GM12878 (cell line): ENCODE data around the gene DMD. TPM values are rescaled to one million over a fixed set of nuclear protein-coding genes. Genes with fewer than 3 reads are reported as not detected.

Experiments used
- ATAC-seq: fragments of 200-7000 bp; cut with Tn5 transposase; 3 replicates; pipeline ENCODE4 v1.9.1; 2020; ENCODE audit warnings: mild to moderate bottlenecking, moderate library complexity
- BruUV-seq: library from RNA; stranded (reverse); fragments of 400-500 nt; replicated peaks from 2 replicates; lab custom pipeline; 2021; lab: Mats Ljungman, UMichigan
- CTCF ChIA-PET: fragments of 300-600 bp; sonication (Branson Sonifier 250); formaldehyde crosslinking; extraction: SDS; loops from one replicate; lab custom pipeline; 2021; ENCODE audit warnings: inconsistent platforms; lab: Yijun Ruan, JAX
- POLR2A ChIA-PET: fragments of 350-600 bp; formaldehyde crosslinking; extraction: SDS; loops from one replicate; lab custom pipeline; 2021; ENCODE audit warnings: inconsistent platforms; lab: Charles Lee
- RAD21 ChIA-PET: fragments of 300-600 bp; sonication (Branson Sonifier 250); formaldehyde crosslinking; loops from one replicate; lab custom pipeline; 2023; ENCODE audit warnings: antibody characterized with exemption; ENCODE audit not compliant: unreplicated experiment; lab: Charles Lee
- SMC1A ChIA-PET: fragments of 300-600 bp; sonication (Branson Sonifier 250); formaldehyde crosslinking; loops from one replicate; lab custom pipeline; 2023; ENCODE audit not compliant: unreplicated experiment, uncharacterized antibody; lab: Charles Lee
- DNase-seq: peaks from one replicate; pipeline ENCODE4 v3.0.0-alpha.2; 2011; ENCODE audit warnings: low read depth, low spot score
- FAIRE-seq: peaks from 3 replicates; lab custom pipeline; 2011; peaks lifted over from hg19 to GRCh38; lab: Jason Lieb, UNC
- H2AFZ ChIP-seq: 2 replicates; pipeline ENCODE4 v1.6.0; 2011; ENCODE audit warnings: low read depth, low read length, control low read depth; ENCODE audit not compliant: control insufficient read depth
- H3K27ac ChIP-seq: 2 replicates; pipeline ENCODE4 v1.5.1; 2011; ENCODE audit warnings: control low read depth; ENCODE audit not compliant: control insufficient read depth, insufficient read depth
- H3K27me3 ChIP-seq, 2 experiments: replicated peaks in 1 of 2; 2 replicates each; pipeline versions ENCODE4 v1.6.0 to v1.6.1; 2011; ENCODE audit warnings: low read length in 1 of 2; ENCODE audit not compliant: control insufficient read depth in 2 of 2, insufficient read depth in 2 of 2
- H3K36me3 ChIP-seq, 2 experiments: 2 replicates each; pipeline ENCODE4 v1.5.1; 2011; ENCODE audit warnings: low read length in 1 of 2; ENCODE audit not compliant: control insufficient read depth in 2 of 2, insufficient read depth in 2 of 2
- H3K4me1 ChIP-seq: 2 replicates; pipeline ENCODE4 v1.6.1; 2011; ENCODE audit warnings: mild to moderate bottlenecking, low read length, moderate library complexity, mixed read lengths; ENCODE audit not compliant: control insufficient read depth, insufficient read depth
- H3K4me2 ChIP-seq: 2 replicates; pipeline ENCODE4 v1.6.0; 2011; ENCODE audit warnings: control low read depth; ENCODE audit not compliant: control insufficient read depth, insufficient read depth
- H3K4me3 ChIP-seq: fragments of 200-600 bp; sonication (generic); 2 replicates; pipeline ENCODE4 v1.5.1; 2016
- H3K79me2 ChIP-seq: 2 replicates; pipeline ENCODE4 v1.6.0; 2011; ENCODE audit warnings: low read length; ENCODE audit not compliant: control insufficient read depth, insufficient read depth
- H3K9ac ChIP-seq: 2 replicates; pipeline ENCODE4 v1.8.0; 2011; ENCODE audit warnings: low read length, control low read depth, mixed read lengths; ENCODE audit not compliant: control insufficient read depth, insufficient read depth
- H3K9me3 ChIP-seq: replicated peaks from 3 replicates; pipeline ENCODE4 v1.5.1; 2011; ENCODE audit warnings: mild to moderate bottlenecking, low read length; ENCODE audit not compliant: control insufficient read depth, insufficient read depth
- H4K20me1 ChIP-seq: 2 replicates; pipeline ENCODE4 v1.6.0; 2011; ENCODE audit not compliant: control insufficient read depth, insufficient read depth
- HDAC2 ChIP-seq: fragments of 200-600 bp; sonication (generic); IDR thresholded peaks from 2 replicates; pipeline ENCODE4 v1.6.1; 2017
- HDAC6 ChIP-seq: fragments of 200-600 bp; sonication (generic); IDR thresholded peaks from one replicate; pipeline ENCODE4 v1.8.0; 2017; ENCODE audit warnings: antibody characterized with exemption; ENCODE audit not compliant: unreplicated experiment
- IKZF2 ChIP-seq, 2 experiments: fragments of 450-650 bp; IDR thresholded peaks; 2 replicates each; pipeline ENCODE4 v1.6.1; 2017; ENCODE audit warnings: mild to moderate bottlenecking in 2 of 2, moderate library complexity in 2 of 2
- IRF3 ChIP-seq: fragments of 450-650 bp; IDR thresholded peaks from 2 replicates; pipeline ENCODE4 v1.6.1; 2014; ENCODE audit warnings: mild to moderate bottlenecking
- IRF5 ChIP-seq: fragments of 450-650 bp; IDR thresholded peaks from 2 replicates; pipeline ENCODE4 v1.6.1; 2017; ENCODE audit warnings: borderline replicate concordance
- JUNB ChIP-seq: IDR thresholded peaks from 2 replicates; pipeline ENCODE4 v1.6.1; 2016; ENCODE audit warnings: antibody characterized with exemption, mild to moderate bottlenecking
- MTA2 ChIP-seq: fragments of 450-650 bp; IDR thresholded peaks from 2 replicates; pipeline ENCODE4 v1.6.1; 2016; ENCODE audit warnings: low read depth, mild to moderate bottlenecking, moderate library complexity
- NBN ChIP-seq: fragments of 450-650 bp; IDR thresholded peaks from 2 replicates; pipeline ENCODE4 v1.6.1; 2016
- NFIC ChIP-seq: IDR thresholded peaks from 2 replicates; pipeline ENCODE4 v1.6.1; 2012; ENCODE audit warnings: low read depth, mild to moderate bottlenecking, inconsistent platforms, low read length, moderate library complexity
- NR2F1 ChIP-seq: fragments of 450-650 bp; conservative IDR thresholded peaks from 2 replicates; pipeline ENCODE4 v1.6.1; 2017; ENCODE audit warnings: mild to moderate bottlenecking
- PKNOX1 ChIP-seq: fragments of 450-650 bp; IDR thresholded peaks from 2 replicates; pipeline ENCODE4 v1.6.1; 2016; ENCODE audit warnings: mild to moderate bottlenecking
- RAD21 ChIP-seq: IDR thresholded peaks from 2 replicates; pipeline ENCODE4 v1.6.1; 2011; ENCODE audit warnings: mild to moderate bottlenecking, low read depth, low read length, moderate library complexity; ENCODE audit not compliant: insufficient read depth
- RBBP5 ChIP-seq: fragments of 200-600 bp; sonication (generic); conservative IDR thresholded peaks from 2 replicates; pipeline ENCODE4 v1.6.1; 2016
- SUPT20H ChIP-seq: IDR thresholded peaks from 2 replicates; pipeline ENCODE4 v1.6.1; 2011; ENCODE audit warnings: low read depth, mild to moderate bottlenecking, low read length, moderate library complexity, borderline replicate concordance; ENCODE audit not compliant: control insufficient read depth
- SUZ12 ChIP-seq: fragments of 200-600 bp; sonication (generic); IDR thresholded peaks from one replicate; pipeline ENCODE4 v1.6.1; 2018; ENCODE audit warnings: antibody characterized with exemption, mild to moderate bottlenecking; ENCODE audit not compliant: unreplicated experiment
- TBL1XR1 ChIP-seq: IDR thresholded peaks from 2 replicates; pipeline ENCODE4 v1.6.1; 2012; ENCODE audit warnings: low read depth, low read length, improper control_type of control experiment
- YY1 ChIP-seq: IDR thresholded peaks from 2 replicates; pipeline ENCODE4 v1.6.1; 2011; ENCODE audit warnings: low read depth, mild to moderate bottlenecking, low read length
- ZBED1 ChIP-seq: IDR thresholded peaks from 2 replicates; pipeline ENCODE4 v1.6.1; 2016; ENCODE audit warnings: borderline replicate concordance
- WGBS: methylation state at CpG from one replicate; pipeline ENCODE4 v1.1.6; 2016; ENCODE audit warnings: low lambda C conversion rate; ENCODE audit not compliant: insufficient replicate concordance, insufficient coverage; ENCODE audit errors: missing lambda C conversion rate; 5-methylcytosine and 5-hydroxymethylcytosine counted together
- in situ Hi-C: fragments of 300-500 bp; cut with MboI; formaldehyde crosslinking; loops from 9 replicates; pipeline ENCODE4 v1.14.3; 2018; ENCODE audit warnings: mixed read lengths
- intact Hi-C: fragments of 100-400 bp; cut with micrococcal nuclease; formaldehyde crosslinking; loops from one replicate; pipeline ENCODE4 v1.14.2; 2022; ENCODE audit not compliant: unreplicated experiment
- polyA plus RNA-seq, 11 experiments: library from polyadenylated mRNA; depleted of rRNA in 4 of 11; unstranded in 6 of 11; stranded (reverse) in 5 of 11; fragments of >200 nt; fragmentation: Nextera tagmentation in 4 of 11; fragmentation: Illumina TruSeq in 1 of 11; extraction: Ambion mirVana in 4 of 11; extraction: Trizol in 1 of 11; gene quantifications; 1 replicate in 1 of 11; 2 replicates in 10 of 11; pipeline versions ENCODE4 v1.2.1 to v1.2.3, GENCODE V29; 2011 to 2016; ENCODE audit warnings: inconsistent platforms in 2 of 11, missing spikeins in 2 of 11, low read depth in 1 of 11
- total RNA-seq, 4 experiments: library from RNA; depleted of rRNA in 3 of 4; stranded (reverse); fragments of >200 nt in 3 of 4; fragmentation: Illumina TruSeq in 1 of 4; extraction: Trizol in 1 of 4; gene quantifications; 2 replicates each; pipeline versions ENCODE4 v1.2.1 to v1.2.3, GENCODE V29; 2013 to 2021
- TF ChIP-seq, protein P1 (sequence below): fragments of 450-650 bp; conservative IDR thresholded peaks from 2 replicates; pipeline ENCODE4 v1.6.1; 2017; ENCODE audit warnings: mild to moderate bottlenecking, moderate library complexity

The DMD gene
- total and polyA plus RNA-seq, 10 of the 15 experiments (the other 5 are each of a cell fraction or from before 2014, with no cell fraction given) = 1.4 to 24.3 (median 4.3) TPM

DNA sequence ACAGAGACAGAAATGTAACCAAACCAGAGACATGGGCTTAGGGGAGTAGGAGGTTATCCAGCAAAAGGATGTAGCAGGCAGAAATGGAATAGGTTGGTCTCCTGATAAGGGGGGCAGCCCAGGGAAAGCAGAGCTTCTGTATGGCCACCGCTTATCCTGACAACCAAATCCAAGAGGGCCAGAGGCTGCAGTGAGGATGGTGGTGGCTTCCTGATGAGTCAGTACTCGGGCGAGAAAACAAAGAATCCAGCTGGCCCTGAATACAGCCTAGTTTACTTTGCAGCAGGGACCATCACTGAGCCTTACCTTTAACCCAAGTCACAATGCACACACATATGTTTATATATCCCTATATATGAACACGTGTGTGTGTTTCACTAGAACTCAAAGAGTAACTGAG, 2009.8 kb downstream of the DMD start:
- H3K9me3 ChIP-seq = no peaks in the 10 kb centered on the region
- no peak for TF ChIP-seq NBN
- TF ChIP-seq PKNOX1 = no peak
- TF ChIP-seq YY1 = no peak
- TF ChIP-seq TBL1XR1 = no peak
- TF ChIP-seq, protein P1, sequence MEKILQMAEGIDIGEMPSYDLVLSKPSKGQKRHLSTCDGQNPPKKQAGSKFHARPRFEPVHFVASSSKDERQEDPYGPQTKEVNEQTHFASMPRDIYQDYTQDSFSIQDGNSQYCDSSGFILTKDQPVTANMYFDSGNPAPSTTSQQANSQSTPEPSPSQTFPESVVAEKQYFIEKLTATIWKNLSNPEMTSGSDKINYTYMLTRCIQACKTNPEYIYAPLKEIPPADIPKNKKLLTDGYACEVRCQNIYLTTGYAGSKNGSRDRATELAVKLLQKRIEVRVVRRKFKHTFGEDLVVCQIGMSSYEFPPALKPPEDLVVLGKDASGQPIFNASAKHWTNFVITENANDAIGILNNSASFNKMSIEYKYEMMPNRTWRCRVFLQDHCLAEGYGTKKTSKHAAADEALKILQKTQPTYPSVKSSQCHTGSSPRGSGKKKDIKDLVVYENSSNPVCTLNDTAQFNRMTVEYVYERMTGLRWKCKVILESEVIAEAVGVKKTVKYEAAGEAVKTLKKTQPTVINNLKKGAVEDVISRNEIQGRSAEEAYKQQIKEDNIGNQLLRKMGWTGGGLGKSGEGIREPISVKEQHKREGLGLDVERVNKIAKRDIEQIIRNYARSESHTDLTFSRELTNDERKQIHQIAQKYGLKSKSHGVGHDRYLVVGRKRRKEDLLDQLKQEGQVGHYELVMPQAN = no peak
- TF ChIP-seq IRF3 = no peak
- TF ChIP-seq SUPT20H = no peak
- TF ChIP-seq NFIC = no peak
- TF ChIP-seq HDAC2 = no peak
- TF ChIP-seq HDAC6 = no peak
- TF ChIP-seq IRF5 = no peak
- TF ChIP-seq ZBED1 = no peak
- TF ChIP-seq MTA2 = no peak
- no peak for TF ChIP-seq NR2F1
- TF ChIP-seq RBBP5 = no peak
- no peak for TF ChIP-seq RAD21
- no peak for TF ChIP-seq SUZ12
- no peak for TF ChIP-seq IKZF2 (IDR thresholded peaks at IDR 0.05)
- TF ChIP-seq JUNB = no peak
- ATAC-seq = no peak
- no peak overlapping the region for H3K4me2 ChIP-seq
- no peaks in the 10 kb centered on the region for H4K20me1 ChIP-seq
- H3K79me2 ChIP-seq = no peaks in the 10 kb centered on the region
- ChIA-PET RAD21 (interaction anchor here (0.7 kb wide), 1 partner anchor 34 kb away, joined by 3 read pairs; no protein-coding TSS in a partner anchor), POLR2A (no interaction called here), CTCF (interaction anchor here (1.0 to 2.6 kb wide), 3 partner anchors 12 to 164 kb away, joined by 3 to 11 read pairs (median 5); no protein-coding TSS in a partner anchor), SMC1A (interaction anchor here (1.3 to 2.3 kb wide), 2 partner anchors 29 to 164 kb away, joined by 6 to 11 read pairs; no protein-coding TSS in a partner anchor)
- H3K4me1 ChIP-seq = no peaks in the 10 kb centered on the region
- H3K27ac ChIP-seq = no peak overlapping the region
- H3K9ac ChIP-seq = no peak overlapping the region
- FAIRE-seq = no peak
- in situ Hi-C loops (loop anchor here (10.0 kb wide), 1 partner anchor 453 kb away; no protein-coding TSS in a partner anchor), intact Hi-C loops (no loop called here)
- H3K36me3 ChIP-seq = no peaks in the 10 kb centered on the region
- BruUV-seq = no TSS peak
- no peak overlapping the region for H2AFZ ChIP-seq
- 56% methylated on average over 4 of the region's 4 CpGs for WGBS
- no peak for DNase-seq
- H3K27me3 ChIP-seq = no peaks in the 10 kb centered on the region
- no peak overlapping the region for H3K4me3 ChIP-seq
